HepG2 (cell line): ENCODE results near the gene GSAP. TPM values are rescaled to one million over a fixed set of nuclear protein-coding genes. Genes with fewer than 3 reads are reported as not detected.

Experiments used
- ATAC-seq: fragments of 200-7000 bp; cut with Tn5 transposase; 3 replicates; pipeline ENCODE4 v1.9.1; 2020; ENCODE audit warnings: mild to moderate bottlenecking, moderate library complexity
- BruUV-seq: library from RNA; stranded (reverse); fragments of 400-500 nt; replicated peaks from 2 replicates; lab custom pipeline; 2021; lab: Mats Ljungman, UMichigan
- CTCF ChIA-PET: fragments of 300-600 bp; formaldehyde crosslinking; extraction: SDS; loops from one replicate; lab custom pipeline; 2021; ENCODE audit warnings: low total read pairs, inconsistent platforms, low intra/inter-chr PET ratio; lab: Yijun Ruan, JAX
- POLR2A ChIA-PET: fragments of 350-600 bp; sonication (Branson Sonifier 250); formaldehyde crosslinking; loops from one replicate; lab custom pipeline; 2020; ENCODE audit warnings: antibody characterized with exemption, inconsistent platforms; lab: Yijun Ruan, JAX
- DNase-seq: peaks from one replicate; pipeline ENCODE4 v3.0.0-alpha.2; 2015; ENCODE audit warnings: low spot score
- FAIRE-seq: peaks from 3 replicates; lab custom pipeline; 2011; peaks lifted over from hg19 to GRCh38; lab: Jason Lieb, UNC
- H2AFZ ChIP-seq: one replicate; pipeline ENCODE4 v1.6.1; 2011; ENCODE audit warnings: low read length, inconsistent platforms
- H3K27ac ChIP-seq: fragments of 300-600 bp; 3 replicates; pipeline ENCODE4 v1.8.0; 2011; ENCODE audit warnings: mixed run types, mild to moderate bottlenecking, mixed read lengths, low read length, inconsistent platforms; ENCODE audit not compliant: insufficient read depth; ENCODE audit errors: extremely low read length
- H3K27me3 ChIP-seq, 2 experiments: fragments of 200-600 bp in 1 of 2; 2 replicates in 1 of 2; 3 replicates in 1 of 2; pipeline versions ENCODE4 v1.6.0 to v1.8.0; 2011; ENCODE audit warnings: low read length in 2 of 2, mild to moderate bottlenecking in 2 of 2, moderate library complexity in 2 of 2, inconsistent platforms in 1 of 2; ENCODE audit not compliant: insufficient read depth in 2 of 2, control insufficient read depth in 1 of 2
- H3K36me3 ChIP-seq, 2 experiments: fragments of 200-600 bp in 1 of 2; replicated peaks in 1 of 2; 2 replicates in 1 of 2; 3 replicates in 1 of 2; pipeline versions ENCODE4 v1.5.1 to v1.8.0; 2011; ENCODE audit warnings: low read length in 2 of 2, inconsistent platforms in 1 of 2; ENCODE audit not compliant: insufficient read depth in 2 of 2, control insufficient read depth in 1 of 2
- H3K4me1 ChIP-seq: 2 replicates; pipeline ENCODE4 v1.5.1; 2012; ENCODE audit warnings: low read length, inconsistent platforms; ENCODE audit not compliant: insufficient read depth
- H3K4me2 ChIP-seq: 2 replicates; pipeline ENCODE4 v1.6.0; 2011; ENCODE audit warnings: low read depth, low read length, inconsistent platforms
- H3K4me3 ChIP-seq, 3 experiments: fragments of 200-600 bp in 1 of 3; sonication (generic), shearing (Covaris generic) in 1 of 3; replicated peaks in 1 of 3; 2 replicates each; pipeline ENCODE4 v1.5.1; 2011 to 2016; ENCODE audit warnings: low read length in 3 of 3, inconsistent platforms in 2 of 3, low read depth in 2 of 3, mild to moderate bottlenecking in 2 of 3, control low read depth in 1 of 3, mixed read lengths in 1 of 3; ENCODE audit not compliant: insufficient read depth in 1 of 3
- H3K79me2 ChIP-seq: one replicate; pipeline ENCODE4 v1.6.1; 2011; ENCODE audit warnings: low read length, inconsistent platforms; ENCODE audit not compliant: insufficient read depth
- H3K9ac ChIP-seq: 2 replicates; pipeline ENCODE4 v1.6.0; 2011; ENCODE audit warnings: mild to moderate bottlenecking, low read depth, low read length, inconsistent platforms; ENCODE audit not compliant: insufficient read depth
- H3K9me3 ChIP-seq: 2 replicates; pipeline ENCODE4 v1.5.1; 2012; ENCODE audit warnings: mild to moderate bottlenecking, low read length
- H4K20me1 ChIP-seq: 2 replicates; pipeline ENCODE4 v1.6.0; 2011; ENCODE audit warnings: inconsistent platforms, mild to moderate bottlenecking, low read length, moderate library complexity; ENCODE audit not compliant: insufficient read depth
- PCBP1 ChIP-seq: fragments of 200-400 bp; formaldehyde crosslinking; IDR thresholded peaks from 2 replicates; pipeline ENCODE4 v1.6.1; 2017; ENCODE audit warnings: mild to moderate bottlenecking, low read depth, low read length, borderline replicate concordance
- ZBTB44 ChIP-seq: sonication (generic); formaldehyde crosslinking; IDR thresholded peaks from 2 replicates; pipeline ENCODE4 v1.4.0; 2020; ENCODE audit warnings: missing genetic modification reagents
- ZNF563 ChIP-seq: sonication (generic); formaldehyde crosslinking; IDR thresholded peaks from 2 replicates; pipeline ENCODE4 v1.8.0; 2022; ENCODE audit warnings: mild to moderate bottlenecking, moderate library complexity, missing genetic modification reagents
- WGBS: methylation state at CpG from one replicate; pipeline ENCODE4 v1.1.6; 2017; ENCODE audit warnings: low lambda C conversion rate; 5-methylcytosine and 5-hydroxymethylcytosine counted together
- in situ Hi-C: cut with HindIII; loops from 2 replicates; pipeline ENCODE4 v1.10.0; 2017; ENCODE audit warnings: low pct_unique_long_range_greater_than_20kb; ENCODE audit not compliant: extremely low pct_ligation_motif_present
- intact Hi-C: fragments of 100-400 bp; cut with micrococcal nuclease; formaldehyde crosslinking; loops from one replicate; pipeline ENCODE4 v1.10.0; 2022; ENCODE audit not compliant: unreplicated experiment
- polyA plus RNA-seq, 8 experiments: library from polyadenylated mRNA; depleted of rRNA in 3 of 8; stranded (reverse) in 7 of 8; unstranded in 1 of 8; fragments of >200 nt; fragmentation: Illumina TruSeq in 4 of 8; extraction: Trizol in 4 of 8; gene quantifications; 2 replicates each; pipeline versions ENCODE4 v1.2.1 to v1.2.3, GENCODE V29; 2011 to 2016; ENCODE audit warnings: low read depth in 4 of 8, missing spikeins in 1 of 8, mixed read lengths in 1 of 8; ENCODE audit not compliant: insufficient read depth in 1 of 8
- total RNA-seq, 5 experiments: library from RNA; depleted of rRNA; stranded (reverse); fragments of >200 nt; fragmentation: Illumina TruSeq; extraction: Trizol; gene quantifications; 2 replicates each; pipeline ENCODE4 v1.2.3, GENCODE V29; 2016; ENCODE audit warnings: low read depth in 1 of 5
- TF ChIP-seq, protein P1 (sequence below), 2 experiments: IDR thresholded peaks; 2 replicates each; pipeline ENCODE4 v1.6.1; 2011 to 2012; ENCODE audit warnings: low read length in 2 of 2, borderline replicate concordance in 1 of 2, low read depth in 1 of 2, mild to moderate bottlenecking in 1 of 2, moderate library complexity in 1 of 2

Gene GSAP
- total and polyA plus RNA-seq, 2 of the 13 experiments (the other 11 are each of a cell fraction or from before 2014, with no cell fraction given), result 34.6 to 40.6 TPM

- WGBS, result 68% methylated on average over 4 of the region's 4 CpGs
- FAIRE-seq (no peak), ATAC-seq (no peak), DNase-seq (no peak)
- in situ Hi-C loops (no loop called here), intact Hi-C loops (no loop called here)
- Histone ChIP-seq H3K27ac (no peak overlapping the region), H3K79me2 (no peaks in the 10 kb centered on the region), H3K4me3 (no peak overlapping the region), H2AFZ (no peak overlapping the region), H3K36me3 (no peaks in the 10 kb centered on the region), H3K9me3 (no peaks in the 10 kb centered on the region), H3K27me3 (no peaks in the 10 kb centered on the region), H4K20me1 (no peaks in the 10 kb centered on the region), H3K4me1 (peaks cover 13% of the 10 kb centered on the region; the same call in 1 of the 2 replicates), H3K9ac (no peak overlapping the region), H3K4me2 (no peak overlapping the region)
- BruUV-seq, result no TSS peak
- CTCF ChIA-PET, result no interaction called here
- no peak for TF ChIP-seq PCBP1
- TF ChIP-seq ZNF563, result no peak
- TF ChIP-seq, protein P1, sequence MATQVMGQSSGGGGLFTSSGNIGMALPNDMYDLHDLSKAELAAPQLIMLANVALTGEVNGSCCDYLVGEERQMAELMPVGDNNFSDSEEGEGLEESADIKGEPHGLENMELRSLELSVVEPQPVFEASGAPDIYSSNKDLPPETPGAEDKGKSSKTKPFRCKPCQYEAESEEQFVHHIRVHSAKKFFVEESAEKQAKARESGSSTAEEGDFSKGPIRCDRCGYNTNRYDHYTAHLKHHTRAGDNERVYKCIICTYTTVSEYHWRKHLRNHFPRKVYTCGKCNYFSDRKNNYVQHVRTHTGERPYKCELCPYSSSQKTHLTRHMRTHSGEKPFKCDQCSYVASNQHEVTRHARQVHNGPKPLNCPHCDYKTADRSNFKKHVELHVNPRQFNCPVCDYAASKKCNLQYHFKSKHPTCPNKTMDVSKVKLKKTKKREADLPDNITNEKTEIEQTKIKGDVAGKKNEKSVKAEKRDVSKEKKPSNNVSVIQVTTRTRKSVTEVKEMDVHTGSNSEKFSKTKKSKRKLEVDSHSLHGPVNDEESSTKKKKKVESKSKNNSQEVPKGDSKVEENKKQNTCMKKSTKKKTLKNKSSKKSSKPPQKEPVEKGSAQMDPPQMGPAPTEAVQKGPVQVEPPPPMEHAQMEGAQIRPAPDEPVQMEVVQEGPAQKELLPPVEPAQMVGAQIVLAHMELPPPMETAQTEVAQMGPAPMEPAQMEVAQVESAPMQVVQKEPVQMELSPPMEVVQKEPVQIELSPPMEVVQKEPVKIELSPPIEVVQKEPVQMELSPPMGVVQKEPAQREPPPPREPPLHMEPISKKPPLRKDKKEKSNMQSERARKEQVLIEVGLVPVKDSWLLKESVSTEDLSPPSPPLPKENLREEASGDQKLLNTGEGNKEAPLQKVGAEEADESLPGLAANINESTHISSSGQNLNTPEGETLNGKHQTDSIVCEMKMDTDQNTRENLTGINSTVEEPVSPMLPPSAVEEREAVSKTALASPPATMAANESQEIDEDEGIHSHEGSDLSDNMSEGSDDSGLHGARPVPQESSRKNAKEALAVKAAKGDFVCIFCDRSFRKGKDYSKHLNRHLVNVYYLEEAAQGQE (IDR thresholded peaks at IDR 0.05; ENCODE audit: borderline replicate concordance in 1 of 2, low read depth in 1 of 2, low read length in 2 of 2), result no peak
- TF ChIP-seq ZBTB44 (CRISPR knock-in tag), result no peak
- TF ChIP-seq, all 625 proteins: peak for 0
- POLR2A ChIA-PET, result no interaction called here
Measured at GRCh38 chr7:77269360-77270093, 146.6 kb downstream of the GSAP start.
